Stomach (tissue), 9 donors: ENCODE measurements around the gene CAMK2B. TPM values are rescaled to one million over a fixed set of nuclear protein-coding genes. Genes with fewer than 3 reads are reported as not detected.

Experiments used
- DNase-seq, 2 donors: peaks; one replicate each; pipeline versions ENCODE4 v3.0.0 to v3.0.0-alpha.2; 2013 to 2019
- H3K27ac ChIP-seq, 5 donors: fragments of 200-600 bp in 4 of 5; sonication (generic) in 4 of 5; one replicate each; pipeline ENCODE4 v1.5.1; 2013 to 2019; ENCODE audit warnings: mild to moderate bottlenecking in 1 of 5, moderate library complexity in 1 of 5
- H3K27me3 ChIP-seq, 3 donors: fragments of 200-600 bp; sonication (generic); one replicate each; pipeline ENCODE4 v1.5.1; 2017 to 2019; ENCODE audit warnings: mixed run types in 1 of 3
- H3K36me3 ChIP-seq, 4 donors: fragments of 200-600 bp; sonication (generic); 1 replicate in 3 of 4; 2 replicates in 1 of 4; pipeline ENCODE4 v1.5.1; 2016 to 2019
- H3K4me1 ChIP-seq, 4 donors: fragments of 200-600 bp; sonication (generic); one replicate each; pipeline ENCODE4 v1.5.1; 2016 to 2019
- H3K4me3 ChIP-seq, 4 donors: fragments of 200-600 bp; sonication (generic) in 3 of 4; one replicate each; pipeline ENCODE4 v1.5.1; 2016 to 2019; ENCODE audit warnings: mild to moderate bottlenecking in 1 of 4
- H3K9me3 ChIP-seq, 4 donors: fragments of 200-600 bp; sonication (generic); one replicate each; pipeline ENCODE4 v1.5.1; 2016 to 2019
- CTCF ChIP-seq, 7 experiments: fragments of 450-650 bp in 4 of 7; fragments of 200-600 bp in 3 of 7; sonication (generic) in 3 of 7; IDR thresholded peaks; one replicate each; pipeline ENCODE4 v1.5.1; 2016 to 2019; ENCODE audit warnings: antibody characterized with exemption in 7 of 7, control low read depth in 2 of 7, mild to moderate bottlenecking in 1 of 7
- EP300 ChIP-seq: sonication (generic); formaldehyde crosslinking; IDR thresholded peaks from one replicate; pipeline ENCODE4 v1.6.1; 2017; ENCODE audit warnings: antibody characterized with exemption
- POLR2A ChIP-seq, 4 donors: fragments of 450-650 bp; IDR thresholded peaks; one replicate each; pipeline ENCODE4 v1.6.1; 2016; ENCODE audit warnings: antibody characterized with exemption in 4 of 4, control low read depth in 2 of 4, mild to moderate bottlenecking in 1 of 4, moderate library complexity in 1 of 4
- POLR2AphosphoS5 ChIP-seq, 3 donors: sonication (generic); formaldehyde crosslinking; IDR thresholded peaks; one replicate each; pipeline ENCODE4 v1.6.1; 2016; ENCODE audit warnings: antibody characterized with exemption in 3 of 3
- WGBS, 5 donors: extraction: QIAGEN DNeasy Blood & Tissue Kit in 3 of 5; methylation state at CpG; one replicate each; pipeline versions ENCODE4 v1.1.5 to v1.1.7; 2013 to 2018; 5-methylcytosine and 5-hydroxymethylcytosine counted together
- intact Hi-C: fragments of 100-400 bp; cut with DNase I; formaldehyde crosslinking; loops from one replicate; pipeline ENCODE4 v1.15.1; 2023; ENCODE audit warnings: low total_unique reads
- polyA plus RNA-seq, 3 donors: library from polyadenylated mRNA; stranded (reverse); fragments of 200-250 nt; gene quantifications; one replicate each; pipeline ENCODE4 v1.2.3, GENCODE V29; 2013
- total RNA-seq, 5 donors: library from RNA; depleted of rRNA; stranded (reverse); fragments of >200 nt; gene quantifications; one replicate each; pipeline versions ENCODE4 v1.1.0 to v1.2.3, GENCODE V29; 2014 to 2016
- donor health status: healthy with polysubstance abuse.
- donor health status: Bipolar disorder and iron deficiency.
- donor health status: healthy.

Gene CAMK2B
- total and polyA plus RNA-seq, 8 donors, result 0.92 to 28.4 (median 5.4) TPM; not detected in 2

- DNase-seq, result no peak
- TF ChIP-seq CTCF (IDR thresholded peaks at IDR 0.05), result no peak
- no peak for TF ChIP-seq POLR2A (IDR thresholded peaks at IDR 0.05)
- TF ChIP-seq POLR2AphosphoS5 (IDR thresholded peaks at IDR 0.05), result no peak
- no peak for TF ChIP-seq EP300
- Histone ChIP-seq H3K9me3 (no peaks in the 10 kb centered on the region), H3K36me3 (no peaks in the 10 kb centered on the region), H3K27me3 (peaks cover 0 to 21% (median 4%) of the 10 kb centered on the region in 3 donors), H3K27ac (no peak overlapping the region), H3K4me1 (no peaks in the 10 kb centered on the region), H3K4me3 (no peak overlapping the region)
- 56 to 93% (median 91%) methylated on average over 4 of the region's 4 CpGs for WGBS, 5 donors
- intact Hi-C loops, result no loop called here
Observed at GRCh38 chr7:44366986-44367385, 41.6 kb upstream of the CAMK2B start.

GRCh38 chr7:44353668-44354067 is 28.3 kb upstream of the CAMK2B start:
- intact Hi-C loops, result no loop called here
- Histone ChIP-seq H3K27ac (no peak overlapping the region), H3K4me1 (no peaks in the 10 kb centered on the region), H3K27me3 (peaks cover 0 to 4% (median 0%) of the 10 kb centered on the region in 3 donors), H3K9me3 (peaks cover 0 to 18% (median 10%) of the 10 kb centered on the region in 4 donors), H3K36me3 (no peaks in the 10 kb centered on the region), H3K4me3 (no peak overlapping the region)
- 52 to 81% (median 59%) methylated on average over 2 of the region's 2 CpGs for WGBS, 5 donors
- DNase-seq, result no peak
- TF ChIP-seq POLR2A (IDR thresholded peaks at IDR 0.05) (no peak), EP300 (no peak), CTCF (IDR thresholded peaks at IDR 0.05) (no peak), POLR2AphosphoS5 (IDR thresholded peaks at IDR 0.05) (no peak)

GRCh38 chr7:44348851-44349781 is 23.7 kb upstream of the CAMK2B start:
- H3K4me1 ChIP-seq, result no peaks in the 10 kb centered on the region
- 70 to 79% (median 75%) methylated on average over 6 to 9 of the region's 9 CpGs for WGBS, 5 donors
- DNase-seq, result no peak
- no peak for TF ChIP-seq POLR2AphosphoS5 (IDR thresholded peaks at IDR 0.05)
- no peak for TF ChIP-seq POLR2A (IDR thresholded peaks at IDR 0.05)
- no peak for TF ChIP-seq CTCF (IDR thresholded peaks at IDR 0.05)
- no peak for TF ChIP-seq EP300
- no peaks in the 10 kb centered on the region for H3K36me3 ChIP-seq
- H3K27me3 ChIP-seq, result peaks cover 0 to 4% (median 0%) of the 10 kb centered on the region in 3 donors
- no peak overlapping the region for H3K4me3 ChIP-seq
- intact Hi-C loops, result no loop called here
- H3K9me3 ChIP-seq, result peaks cover 0 to 7% (median 3%) of the 10 kb centered on the region in 4 donors
- no peak overlapping the region for H3K27ac ChIP-seq

GRCh38 chr7:44348300-44348699 is 22.9 kb upstream of the CAMK2B start:
- Histone ChIP-seq H3K36me3 (no peaks in the 10 kb centered on the region), H3K9me3 (peaks cover 0 to 8% (median 1%) of the 10 kb centered on the region in 4 donors), H3K27me3 (peaks cover 0 to 4% (median 0%) of the 10 kb centered on the region in 3 donors), H3K27ac (no peak overlapping the region), H3K4me3 (no peak overlapping the region), H3K4me1 (no peaks in the 10 kb centered on the region)
- intact Hi-C loops, result no loop called here
- 78 to 92% (median 89%) methylated on average over 2 of the region's 2 CpGs for WGBS, 5 donors
- TF ChIP-seq POLR2AphosphoS5 (IDR thresholded peaks at IDR 0.05) (no peak), POLR2A (IDR thresholded peaks at IDR 0.05) (no peak)
- DNase-seq, result no peak
